ENCODE measurements around the gene CRYAA. TPM values are rescaled to one million over a fixed set of nuclear protein-coding genes. Genes with fewer than 3 reads are reported as not detected.

CRYAA gene
- polyA plus RNA-seq, 3 donors: not detected

- WGBS (ENCODE audit: insufficient coverage): 89% methylated on average over 6 of the region's 11 CpGs
- peaks cover 8 to 14% (median 11%) of the 10 kb centered on the region in 3 donors for H3K27me3 Mint-ChIP-seq (ENCODE audit: low read depth in 3 of 3)
- Histone ChIP-seq H3K27ac (ENCODE audit: low read depth in 1 of 2, low read length in 2 of 2) (no peak overlapping the region), H3K36me3 (replicated peaks in 1 of 2; ENCODE audit: control insufficient read depth in 1 of 2, insufficient read depth in 2 of 2, low read length in 2 of 2) (no peaks in the 10 kb centered on the region), H4K20me1 (ENCODE audit: insufficient read depth, low read length) (no peaks in the 10 kb centered on the region), H3K27me3 (ENCODE audit: control insufficient read depth in 2 of 2, insufficient read depth in 2 of 2, low read length in 2 of 2) (no peaks in the 10 kb centered on the region), H2AFZ (ENCODE audit: insufficient read depth, low read depth, low read length, poor library complexity, severe bottlenecking) (no peak overlapping the region), H3K4me3 (replicated peaks in 1 of 3; ENCODE audit: low read depth in 2 of 3, low read length in 3 of 3) (no peak overlapping the region), H3K79me2 (ENCODE audit: insufficient read depth, low read length) (no peaks in the 10 kb centered on the region), H3K4me1 (ENCODE audit: control insufficient read depth in 1 of 2, insufficient read depth in 2 of 2, low read length in 2 of 2) (peaks cover 13 to 21% of the 10 kb centered on the region in 2 donors), H3K4me2 (replicated peaks; ENCODE audit: extremely low read depth, low read length, poor library complexity, severe bottlenecking) (no peak overlapping the region), H3K9ac (ENCODE audit: insufficient read depth, low read length, poor library complexity, severe bottlenecking) (no peak overlapping the region), H3K9me3 (replicated peaks in 1 of 2; ENCODE audit: control insufficient read depth in 1 of 2, insufficient read depth in 1 of 2, low read length in 2 of 2) (peaks cover 0 to 4% of the 10 kb centered on the region in 2 donors)
- DNase-seq: no peak
- peaks cover under 1 to 14% (median 7%) of the 10 kb centered on the region in 7 donors for H3K9me3 Mint-ChIP-seq
- TF ChIP-seq CTCF (IDR thresholded peaks at IDR 0.05): no peak
- no peaks in the 10 kb centered on the region for H3K36me3 Mint-ChIP-seq
- H3K27ac Mint-ChIP-seq: peak overlapping the region in 1 of 7 donors; percentile 6
- intact Hi-C loops (cut with micrococcal nuclease): no loop called here
- peaks cover 30% of the 10 kb centered on the region for H3K4me1 Mint-ChIP-seq
- H3K4me3 Mint-ChIP-seq: no peak overlapping the region
Observed at GRCh38 chr21:43193088-43193650, 24.4 kb downstream of the CRYAA start.

- no peak overlapping the region for H3K27ac Mint-ChIP-seq
- peaks cover 0 to 4% of the 10 kb centered on the region in 2 donors for H3K9me3 ChIP-seq (replicated peaks in 1 of 2; ENCODE audit: control insufficient read depth in 1 of 2, insufficient read depth in 1 of 2, low read length in 2 of 2)
- peaks cover 23% of the 10 kb centered on the region for H3K4me1 Mint-ChIP-seq
- no peak overlapping the region for H3K9ac ChIP-seq (ENCODE audit: insufficient read depth, low read length, poor library complexity, severe bottlenecking)
- H2AFZ ChIP-seq (ENCODE audit: insufficient read depth, low read depth, low read length, poor library complexity, severe bottlenecking): no peak overlapping the region
- 57% methylated on average over 19 of the region's 19 CpGs for WGBS (ENCODE audit: insufficient coverage)
- no peak overlapping the region for H3K4me3 ChIP-seq (replicated peaks in 1 of 3; ENCODE audit: low read depth in 2 of 3, low read length in 3 of 3)
- H3K27me3 Mint-ChIP-seq (ENCODE audit: low read depth in 3 of 3): peaks cover 8 to 17% (median 11%) of the 10 kb centered on the region in 3 donors
- H3K9me3 Mint-ChIP-seq: peaks cover 2 to 20% (median 13%) of the 10 kb centered on the region in 7 donors
- no peaks in the 10 kb centered on the region for H4K20me1 ChIP-seq (ENCODE audit: insufficient read depth, low read length)
- no peaks in the 10 kb centered on the region for H3K36me3 Mint-ChIP-seq
- intact Hi-C loops (cut with micrococcal nuclease): no loop called here
- no peak overlapping the region for H3K4me3 Mint-ChIP-seq
- no peaks in the 10 kb centered on the region for H3K79me2 ChIP-seq (ENCODE audit: insufficient read depth, low read length)
- H3K27ac ChIP-seq (ENCODE audit: low read depth in 1 of 2, low read length in 2 of 2): no peak overlapping the region
- H3K4me2 ChIP-seq (replicated peaks; ENCODE audit: extremely low read depth, low read length, poor library complexity, severe bottlenecking): no peak overlapping the region
- no peak for TF ChIP-seq CTCF (IDR thresholded peaks at IDR 0.05)
- no peaks in the 10 kb centered on the region for H3K27me3 ChIP-seq (ENCODE audit: control insufficient read depth in 2 of 2, insufficient read depth in 2 of 2, low read length in 2 of 2)
- H3K36me3 ChIP-seq (replicated peaks in 1 of 2; ENCODE audit: control insufficient read depth in 1 of 2, insufficient read depth in 2 of 2, low read length in 2 of 2): no peaks in the 10 kb centered on the region
- peak in 1 of 3 donors; percentile 55 for DNase-seq
- peaks cover 12 to 15% of the 10 kb centered on the region in 2 donors for H3K4me1 ChIP-seq (ENCODE audit: control insufficient read depth in 1 of 2, insufficient read depth in 2 of 2, low read length in 2 of 2)
Observed at GRCh38 chr21:43193651-43194302, 25.0 kb downstream of the CRYAA start.
